ENCODE data around the gene RPA4. TPM values are rescaled to one million over a fixed set of nuclear protein-coding genes. Genes with fewer than 3 reads are reported as not detected.

The RPA4 gene
- total RNA-seq, 1 donor from 2014 or later: 0.87 TPM

- Mint-ChIP-seq H3K36me3 (no peaks in the 10 kb centered on the region), H3K9me3 (no peaks in the 10 kb centered on the region), H3K4me1 (peaks cover 1% of the 10 kb centered on the region), H3K4me3 (no peak overlapping the region), H3K27me3 (ENCODE audit: low read depth) (no peaks in the 10 kb centered on the region), H3K27ac (no peak overlapping the region)
- no peak for TF ChIP-seq CTCF (IDR thresholded peaks at IDR 0.05; ENCODE audit: unreplicated experiment)
- no peak for DNase-seq (ENCODE audit: low spot score in 2 of 2, unreplicated experiment in 2 of 2)
Measured at GRCh38 chrX:96861661-96862060, 22.0 kb upstream of the RPA4 start.

DNA sequence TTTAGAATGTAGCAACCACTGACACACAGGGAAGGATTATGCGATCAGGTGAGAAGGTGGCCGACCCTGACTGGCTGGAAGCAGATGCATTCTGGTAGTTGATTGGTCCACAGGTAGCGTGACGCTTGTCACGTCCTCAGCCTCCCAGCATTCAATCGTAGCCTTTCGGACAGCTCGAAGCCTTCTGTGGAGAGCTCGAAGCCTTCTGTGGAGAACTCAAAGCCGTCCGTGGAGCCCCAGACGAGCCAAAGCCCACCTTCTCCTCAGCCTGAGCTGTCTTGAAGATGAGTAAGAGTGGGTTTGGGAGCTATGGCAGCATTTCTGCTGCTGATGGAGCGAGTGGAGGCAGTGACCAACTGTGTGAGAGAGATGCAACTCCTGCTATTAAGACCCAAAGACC, 319 bp downstream of the RPA4 start:
- Mint-ChIP-seq H3K27ac (no peak overlapping the region), H3K9me3 (peaks cover 3% of the 10 kb centered on the region), H3K4me1 (peaks cover 2% of the 10 kb centered on the region), H3K4me3 (no peak overlapping the region), H3K36me3 (peaks cover 9% of the 10 kb centered on the region), H3K27me3 (ENCODE audit: low read depth) (no peaks in the 10 kb centered on the region)
- TF ChIP-seq CTCF (IDR thresholded peaks at IDR 0.05; ENCODE audit: unreplicated experiment): no peak
- DNase-seq (ENCODE audit: low spot score in 2 of 2, unreplicated experiment in 2 of 2): no peak

DNA sequence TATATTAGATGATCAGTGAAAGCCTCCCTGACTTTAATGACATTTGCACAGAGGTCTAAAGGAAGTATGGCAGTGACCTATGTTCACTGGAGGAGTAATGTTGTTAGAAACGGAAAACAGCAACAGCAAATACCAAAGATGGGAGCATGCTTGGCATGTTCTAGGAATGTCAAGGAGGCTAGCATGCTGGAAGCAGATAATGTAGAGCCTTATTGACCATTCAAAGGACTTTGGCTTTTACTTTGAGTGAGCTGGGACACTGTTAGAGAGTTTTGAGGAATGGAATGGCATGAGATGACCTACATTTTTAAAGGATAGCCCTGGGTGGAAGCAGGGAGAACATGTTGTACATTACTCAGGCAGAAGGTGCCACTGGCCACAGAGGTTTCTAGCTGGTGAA, 6.0 kb downstream of the RPA4 start:
- H3K27me3 Mint-ChIP-seq (ENCODE audit: low read depth): no peaks in the 10 kb centered on the region
- DNase-seq (ENCODE audit: low spot score in 2 of 2, unreplicated experiment in 2 of 2): no peak
- no peak for TF ChIP-seq CTCF (IDR thresholded peaks at IDR 0.05; ENCODE audit: unreplicated experiment)
- no peaks in the 10 kb centered on the region for H3K4me1 Mint-ChIP-seq
- H3K9me3 Mint-ChIP-seq: peaks cover 2% of the 10 kb centered on the region
- H3K36me3 Mint-ChIP-seq: peaks cover 3% of the 10 kb centered on the region
- H3K4me3 Mint-ChIP-seq: no peak overlapping the region
- H3K27ac Mint-ChIP-seq: no peak overlapping the region

DNA sequence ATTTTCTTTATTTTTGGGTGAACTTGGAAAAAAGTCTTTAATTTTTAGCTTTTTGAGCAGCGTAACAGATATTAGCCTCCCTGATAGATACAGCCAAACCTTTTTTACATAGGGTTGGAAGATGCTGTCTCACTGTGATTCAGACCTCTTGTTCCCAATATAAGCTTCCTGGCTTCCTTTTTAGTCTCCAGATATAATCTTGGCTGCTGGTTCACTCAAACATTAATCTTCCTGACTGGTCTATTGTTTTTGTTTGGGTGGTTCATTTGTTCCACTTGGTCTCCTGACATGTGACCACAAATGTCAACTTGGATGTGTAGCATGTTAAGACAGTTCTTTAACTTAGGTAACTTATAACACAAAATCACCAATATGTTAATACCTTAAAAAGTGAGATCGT, 23.0 kb downstream of the RPA4 start:
- Mint-ChIP-seq H3K36me3 (no peaks in the 10 kb centered on the region), H3K9me3 (no peaks in the 10 kb centered on the region), H3K4me1 (peaks cover 13% of the 10 kb centered on the region), H3K27ac (no peak overlapping the region), H3K27me3 (ENCODE audit: low read depth) (no peaks in the 10 kb centered on the region), H3K4me3 (no peak overlapping the region)
- no peak for TF ChIP-seq CTCF (IDR thresholded peaks at IDR 0.05; ENCODE audit: unreplicated experiment)
- DNase-seq (ENCODE audit: low spot score in 2 of 2, unreplicated experiment in 2 of 2): no peak

DNA sequence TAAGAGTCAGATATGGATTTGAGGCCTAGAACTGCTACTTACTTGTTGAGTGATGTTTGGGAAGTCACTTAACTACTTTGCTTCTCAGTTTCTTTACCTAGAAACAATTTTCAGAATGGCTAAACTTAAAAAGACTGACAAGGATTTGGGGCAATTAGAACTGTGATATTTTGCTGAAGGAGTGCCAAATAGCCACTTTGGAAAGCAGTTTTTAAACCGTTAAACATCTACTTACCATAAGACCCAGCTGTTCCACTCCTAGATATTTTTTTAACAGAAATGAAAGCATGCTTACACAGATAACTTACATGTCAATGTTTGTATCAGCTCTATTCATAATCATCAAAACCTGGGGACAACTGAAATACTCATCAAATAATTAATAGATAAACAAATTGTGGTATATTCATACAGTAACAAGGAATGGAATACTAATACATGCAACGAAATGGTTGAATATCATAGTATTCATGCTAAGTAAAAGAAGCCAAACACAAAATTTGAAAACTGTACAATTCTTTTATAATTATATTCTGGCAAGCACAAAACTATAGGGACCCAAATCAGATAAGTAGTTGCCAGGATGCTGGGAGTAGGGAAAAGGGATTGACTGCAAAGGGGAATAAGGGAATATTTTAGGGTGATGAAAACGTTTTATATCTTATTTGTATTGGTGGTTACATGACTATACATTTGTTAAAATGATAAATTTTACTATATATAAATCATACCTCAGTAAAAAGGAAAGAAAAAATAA, 24.0 kb downstream of the RPA4 start:
- H3K27me3 Mint-ChIP-seq (ENCODE audit: low read depth): no peaks in the 10 kb centered on the region
- H3K36me3 Mint-ChIP-seq: no peaks in the 10 kb centered on the region
- no peak for DNase-seq (ENCODE audit: low spot score in 2 of 2, unreplicated experiment in 2 of 2)
- H3K4me1 Mint-ChIP-seq: peaks cover 13% of the 10 kb centered on the region
- no peaks in the 10 kb centered on the region for H3K9me3 Mint-ChIP-seq
- H3K27ac Mint-ChIP-seq: no peak overlapping the region
- TF ChIP-seq CTCF (IDR thresholded peaks at IDR 0.05; ENCODE audit: unreplicated experiment): no peak
- no peak overlapping the region for H3K4me3 Mint-ChIP-seq
